Upper lobe of left lung (tissue), 6 donors: ENCODE data around the gene ZNF423. TPM values are rescaled to one million over a fixed set of nuclear protein-coding genes. Genes with fewer than 3 reads are reported as not detected.

Source experiments
- ATAC-seq, 2 donors: fragments of 200-7000 bp; cut with Tn5 transposase; one replicate each; pipeline ENCODE4 v1.9.1; 2022; ENCODE audit warnings: mild to moderate bottlenecking in 2 of 2, moderate library complexity in 2 of 2; ENCODE audit not compliant: low FRiP score in 2 of 2
- DNase-seq, 2 donors: peaks; one replicate each; pipeline ENCODE4 v3.0.0-alpha.2; 2019 to 2020
- H3K27ac ChIP-seq, 4 donors: fragments of 200-600 bp; sonication (generic); one replicate each; pipeline ENCODE4 v1.5.1; 2016 to 2019
- H3K27me3 ChIP-seq, 4 donors: fragments of 200-600 bp; sonication (generic); one replicate each; pipeline ENCODE4 v1.5.1; 2017 to 2019
- H3K36me3 ChIP-seq, 4 donors: fragments of 200-600 bp; sonication (generic); one replicate each; pipeline ENCODE4 v1.5.1; 2016 to 2019
- H3K4me1 ChIP-seq, 4 donors: fragments of 200-600 bp; sonication (generic); one replicate each; pipeline ENCODE4 v1.5.1; 2018 to 2019
- H3K4me3 ChIP-seq, 4 donors: fragments of 200-600 bp; sonication (generic); one replicate each; pipeline ENCODE4 v1.5.1; 2017 to 2019; ENCODE audit warnings: mild to moderate bottlenecking in 2 of 4, moderate library complexity in 1 of 4
- H3K9me3 ChIP-seq, 4 donors: fragments of 200-600 bp; sonication (generic); one replicate each; pipeline ENCODE4 v1.5.1; 2018 to 2019
- CTCF ChIP-seq, 6 experiments: fragments of 450-650 bp in 4 of 6; fragments of 200-600 bp in 2 of 6; sonication (generic) in 2 of 6; IDR thresholded peaks; one replicate each; pipeline ENCODE4 v1.5.1; 2016 to 2019; ENCODE audit warnings: antibody characterized with exemption in 6 of 6
- EP300 ChIP-seq, 4 donors: sonication (generic); formaldehyde crosslinking; IDR thresholded peaks; one replicate each; pipeline ENCODE4 v1.5.1; 2017; ENCODE audit warnings: antibody characterized with exemption in 4 of 4, control low read depth in 2 of 4
- POLR2A ChIP-seq, 4 donors: fragments of 450-650 bp; IDR thresholded peaks; one replicate each; pipeline ENCODE4 v1.5.1; 2016 to 2017; ENCODE audit warnings: antibody characterized with exemption in 4 of 4, mild to moderate bottlenecking in 2 of 4
- POLR2AphosphoS5 ChIP-seq, 2 donors: sonication (generic); formaldehyde crosslinking; IDR thresholded peaks; one replicate each; pipeline ENCODE4 v1.5.1; 2017; ENCODE audit warnings: antibody characterized with exemption in 2 of 2
- WGBS, 2 donors: methylation state at CpG; one replicate each; pipeline ENCODE4 v1.1.5; 2017 to 2018; 5-methylcytosine and 5-hydroxymethylcytosine counted together
- total RNA-seq, 6 donors: library from RNA; depleted of rRNA in 4 of 6; stranded (reverse); fragments of >200 nt in 4 of 6; gene quantifications; one replicate each; pipeline versions ENCODE4 v1.1.0 to v1.2.1, GENCODE V29; 2016 to 2021
- donor health status: DM: no; HTN: no; CAD: no; lungs with moderate emphysema.
- donor health status: DM: no; HTN: yes; CAD: no; lungs with severe emphysema.

Gene ZNF423
- total RNA-seq, 6 donors from 2014 or later, result 4.1 to 11.4 (median 6.7) TPM

GRCh38 chr16:49593424-49594040 lies 262.4 kb downstream of the ZNF423 start:
- peaks cover 0 to 6% (median 0%) of the 10 kb centered on the region in 4 donors for H3K4me1 ChIP-seq
- ATAC-seq, result no peak
- no peaks in the 10 kb centered on the region for H3K27me3 ChIP-seq
- H3K36me3 ChIP-seq, result no peaks in the 10 kb centered on the region
- TF ChIP-seq POLR2A (IDR thresholded peaks at IDR 0.05) (no peak), CTCF (IDR thresholded peaks at IDR 0.05) (no peak), EP300 (IDR thresholded peaks at IDR 0.05) (no peak), POLR2AphosphoS5 (IDR thresholded peaks at IDR 0.05) (no peak)
- no peaks in the 10 kb centered on the region for H3K9me3 ChIP-seq
- no peak overlapping the region for H3K27ac ChIP-seq
- 70 to 77% methylated on average over 8 of the region's 8 CpGs for WGBS, 2 donors
- DNase-seq, result no peak
- H3K4me3 ChIP-seq, result no peak overlapping the region

- Histone ChIP-seq H3K9me3 (no peaks in the 10 kb centered on the region), H3K27ac (no peak overlapping the region), H3K27me3 (no peaks in the 10 kb centered on the region), H3K4me3 (no peak overlapping the region), H3K36me3 (no peaks in the 10 kb centered on the region), H3K4me1 (peaks cover 0 to 6% (median 0%) of the 10 kb centered on the region in 4 donors)
- DNase-seq, result no peak
- 56 to 68% methylated on average over 13 of the region's 13 CpGs for WGBS, 2 donors
- no peak for TF ChIP-seq POLR2A (IDR thresholded peaks at IDR 0.05)
- TF ChIP-seq CTCF (IDR thresholded peaks at IDR 0.05), result peak; percentile 34 to 75 (median 54)
- ATAC-seq, result peak in 1 of 2 donors; percentile 58
Measured at GRCh38 chr16:49592546-49593423, 263.1 kb downstream of the ZNF423 start.

- TF ChIP-seq CTCF (IDR thresholded peaks at IDR 0.05) (no peak), EP300 (IDR thresholded peaks at IDR 0.05) (no peak), POLR2AphosphoS5 (IDR thresholded peaks at IDR 0.05) (no peak), POLR2A (IDR thresholded peaks at IDR 0.05) (no peak)
- no peak for ATAC-seq
- no peaks in the 10 kb centered on the region for H3K4me1 ChIP-seq
- no peak for DNase-seq
- H3K4me3 ChIP-seq, result no peak overlapping the region
- no peaks in the 10 kb centered on the region for H3K27me3 ChIP-seq
- H3K27ac ChIP-seq, result no peak overlapping the region
- H3K9me3 ChIP-seq, result no peaks in the 10 kb centered on the region
- H3K36me3 ChIP-seq, result no peaks in the 10 kb centered on the region
- WGBS, 2 donors, result 81 to 89% methylated on average over 10 to 21 of the region's 21 CpGs
Measured at GRCh38 chr16:49590166-49590871, 265.6 kb downstream of the ZNF423 start.

- WGBS, 2 donors, result 77 to 83% methylated on average over 15 of the region's 15 CpGs
Measured at GRCh38 chr16:49589544-49590031, 266.3 kb downstream of the ZNF423 start.

More at GRCh38 chr16:49589544-49590031, 266.3 kb downstream of the ZNF423 start:
- DNase-seq, result no peak
- TF ChIP-seq POLR2A (IDR thresholded peaks at IDR 0.05) (no peak), CTCF (IDR thresholded peaks at IDR 0.05) (no peak), POLR2AphosphoS5 (IDR thresholded peaks at IDR 0.05) (no peak), EP300 (IDR thresholded peaks at IDR 0.05) (no peak)
- Histone ChIP-seq H3K27ac (no peak overlapping the region), H3K36me3 (no peaks in the 10 kb centered on the region), H3K27me3 (no peaks in the 10 kb centered on the region), H3K4me1 (no peaks in the 10 kb centered on the region), H3K4me3 (no peak overlapping the region), H3K9me3 (no peaks in the 10 kb centered on the region)
- ATAC-seq, result no peak
